ENCODE measurements around the gene EME1.
A peak's percentile ranks its signal among the peaks of the same experiment; 100 is the strongest.
"Not testable (repeated sequence)": the region's sequence is repeated elsewhere in the genome, so short reads cannot be mapped to it uniquely, and the experiment has no call there.

The EME1 gene

DNA sequence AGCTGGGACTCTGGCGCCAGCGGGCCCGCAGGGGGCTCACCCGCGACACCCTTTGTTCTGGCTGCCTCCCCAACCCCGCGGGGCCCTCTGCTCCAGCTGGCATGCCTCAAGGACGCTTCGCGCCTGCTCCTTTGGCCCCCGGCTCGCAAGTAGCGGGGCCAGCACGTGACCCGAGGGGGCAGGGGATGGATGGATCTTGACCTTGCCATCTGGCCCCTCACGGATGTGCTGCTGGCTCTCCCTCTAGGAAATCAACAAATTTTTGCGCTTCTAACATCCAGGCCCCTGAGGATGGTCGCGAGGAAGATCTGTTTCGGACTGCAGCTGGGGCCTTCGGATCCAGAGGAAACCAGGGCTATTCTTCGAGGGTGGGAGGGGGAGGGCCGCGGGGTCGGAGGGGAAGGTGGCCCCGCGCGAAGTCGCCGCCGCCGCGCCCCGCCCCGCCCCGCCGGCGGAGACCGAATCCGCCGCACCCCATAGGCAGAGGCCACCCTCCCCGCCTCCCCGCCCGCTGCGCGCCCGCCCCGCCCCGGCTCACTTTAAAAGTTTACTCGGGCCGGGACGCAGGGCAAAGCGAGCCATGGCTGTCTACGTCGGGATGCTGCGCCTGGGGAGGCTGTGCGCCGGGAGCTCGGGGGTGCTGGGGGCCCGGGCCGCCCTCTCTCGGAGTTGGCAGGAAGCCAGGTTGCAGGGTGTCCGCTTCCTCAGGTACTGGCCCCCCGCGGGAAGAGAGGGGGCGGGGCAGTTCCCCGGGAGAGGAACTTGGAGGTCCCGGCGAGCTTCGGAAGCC, 52.8 kb downstream of the EME1 start, which contains the start of gene ACSF2:
ACSF2 (plus strand) TSS at position 537 of the 790 bp plus-strand sequence; CDS start at position 581, 44 bp downstream.
- DNase-seq (peak; percentile 78), ATAC-seq (peak; percentile 84)

DNA sequence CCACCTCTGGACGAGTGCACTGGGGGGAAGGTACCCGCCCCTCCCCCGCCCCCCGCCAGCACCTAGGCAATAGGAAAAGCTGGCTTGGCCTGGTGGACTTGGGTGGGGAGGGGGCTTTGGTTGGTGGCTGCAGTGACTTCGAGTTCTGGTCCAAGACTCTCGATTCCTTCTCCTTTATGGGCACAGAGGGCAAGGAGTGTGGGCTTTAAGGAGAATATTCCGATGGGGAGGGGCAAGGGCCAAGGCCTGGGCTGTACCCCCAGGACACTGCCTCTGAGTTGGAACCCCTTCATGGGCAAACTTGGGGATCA, 53.4 kb downstream of the EME1 start:
- no peak for ATAC-seq
- peak; percentile 6 for DNase-seq

DNA sequence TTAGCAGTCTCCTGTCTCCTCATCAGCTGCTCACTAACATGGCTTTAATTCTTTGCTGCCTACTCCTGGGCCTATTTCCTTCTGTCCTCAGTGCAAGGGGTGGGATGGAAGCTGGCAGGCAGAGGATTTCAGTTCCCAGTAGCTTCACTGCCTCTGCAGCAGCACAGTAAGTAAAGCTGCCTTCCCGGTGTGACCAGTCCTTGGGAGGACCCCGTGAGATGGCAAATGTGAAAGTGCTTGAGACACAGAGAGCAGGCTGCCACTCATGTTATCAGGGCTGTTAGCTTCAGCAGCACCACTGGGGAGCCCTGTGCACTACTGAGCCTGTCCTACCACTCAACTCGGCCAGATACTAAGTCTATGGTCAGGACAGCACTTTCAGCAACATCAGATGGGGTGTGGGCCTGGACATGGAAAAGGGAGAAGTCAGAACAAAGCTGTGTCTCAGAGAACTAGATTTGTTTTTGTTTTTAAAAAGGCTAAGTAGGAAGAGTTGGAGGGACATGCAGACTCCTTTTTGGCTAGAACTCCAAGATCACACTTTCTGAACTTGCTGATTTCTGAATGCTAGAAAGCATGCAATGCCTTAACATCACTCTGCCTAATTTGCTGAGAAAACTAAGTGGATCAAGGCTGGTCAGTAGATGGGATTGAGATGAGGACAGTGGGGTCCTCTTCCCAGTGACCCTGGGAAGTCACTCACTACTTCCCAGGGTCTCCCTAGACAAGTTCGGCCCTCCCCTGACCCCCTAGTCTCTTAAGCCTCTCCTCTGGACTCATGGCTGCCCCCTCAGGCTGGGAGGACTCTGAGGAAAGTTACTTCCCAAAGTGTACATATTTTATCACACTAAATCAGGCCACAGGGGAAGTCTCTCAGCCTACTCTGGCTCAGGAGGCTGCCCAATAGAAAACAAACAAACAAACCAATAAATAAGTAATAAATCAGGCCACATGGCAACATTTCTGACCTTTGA, 54.1 kb downstream of the EME1 start:
- DNase-seq (peak; percentile 63), ATAC-seq (peak; percentile 51)

GRCh38 chr17:50428126-50428525, 55.1 kb downstream of the EME1 start:
- not testable (repeated sequence) for DNase-seq, ATAC-seq

- DNase-seq: no peak
- no peak for ATAC-seq
Measured at GRCh38 chr17:50428831-50429424, 55.9 kb downstream of the EME1 start.

- DNase-seq (no peak), ATAC-seq (no peak)
Measured at GRCh38 chr17:50429793-50430192, 56.8 kb downstream of the EME1 start.
